Breast epithelium (tissue), 4 donors: ENCODE measurements around the gene NFKB1. TPM values are rescaled to one million over a fixed set of nuclear protein-coding genes. Genes with fewer than 3 reads are reported as not detected.

Experiments used
- DNase-seq, 2 donors: peaks; one replicate each; pipeline ENCODE4 v3.0.0-alpha.2; 2019; ENCODE audit warnings: low spot score in 2 of 2
- H3K27ac ChIP-seq, 2 donors: fragments of 200-600 bp; sonication (generic) in 1 of 2; one replicate each; pipeline ENCODE4 v1.5.1; 2016 to 2019; ENCODE audit warnings: mild to moderate bottlenecking in 1 of 2
- H3K27me3 ChIP-seq, 2 donors: fragments of 200-600 bp; sonication (generic) in 1 of 2; one replicate each; pipeline versions ENCODE4 v1.5.1 to v1.6.0; 2017 to 2019; ENCODE audit warnings: control low read depth in 1 of 2, mild to moderate bottlenecking in 1 of 2
- H3K36me3 ChIP-seq: fragments of 200-600 bp; one replicate; pipeline ENCODE4 v1.5.1; 2019
- H3K4me1 ChIP-seq, 2 donors: fragments of 200-600 bp; sonication (generic); one replicate each; pipeline ENCODE4 v1.5.1; 2016 to 2019; ENCODE audit warnings: control low read depth in 1 of 2
- H3K4me3 ChIP-seq, 3 donors: fragments of 200-600 bp; sonication (generic); 1 replicate in 2 of 3; 2 replicates in 1 of 3; pipeline ENCODE4 v1.5.1; 2016 to 2019; ENCODE audit warnings: mild to moderate bottlenecking in 3 of 3, moderate library complexity in 2 of 3
- H3K9me3 ChIP-seq, 2 donors: fragments of 200-600 bp; sonication (generic) in 1 of 2; one replicate each; pipeline ENCODE4 v1.5.1; 2016 to 2019; ENCODE audit warnings: control low read depth in 1 of 2
- POLR2A ChIP-seq: fragments of 450-650 bp; IDR thresholded peaks from one replicate; pipeline ENCODE4 v1.6.1; 2016; ENCODE audit warnings: antibody characterized with exemption, mild to moderate bottlenecking, moderate library complexity
- POLR2AphosphoS5 ChIP-seq, 3 donors: sonication (generic); formaldehyde crosslinking; IDR thresholded peaks; one replicate each; pipeline ENCODE4 v1.6.1; 2017; ENCODE audit warnings: antibody characterized with exemption in 3 of 3
- intact Hi-C: fragments of 100-400 bp; cut with DNase I; formaldehyde crosslinking; loops from one replicate; pipeline ENCODE4 v1.15.1; 2023; ENCODE audit warnings: low total_unique reads
- total RNA-seq, 3 donors: library from RNA; depleted of rRNA; stranded (reverse); fragments of >200 nt; gene quantifications; one replicate each; pipeline ENCODE4 v1.1.0, GENCODE V29; 2016
- TF ChIP-seq, protein P1 (sequence below), 3 donors: fragments of 450-650 bp; IDR thresholded peaks; one replicate each; pipeline ENCODE4 v1.5.1; 2016 to 2017; ENCODE audit warnings: antibody characterized with exemption in 3 of 3, mild to moderate bottlenecking in 3 of 3, moderate library complexity in 3 of 3

The NFKB1 gene
- total RNA-seq, 3 donors from 2014 or later, result 30.2 to 52.5 (median 42.6) TPM

DNA sequence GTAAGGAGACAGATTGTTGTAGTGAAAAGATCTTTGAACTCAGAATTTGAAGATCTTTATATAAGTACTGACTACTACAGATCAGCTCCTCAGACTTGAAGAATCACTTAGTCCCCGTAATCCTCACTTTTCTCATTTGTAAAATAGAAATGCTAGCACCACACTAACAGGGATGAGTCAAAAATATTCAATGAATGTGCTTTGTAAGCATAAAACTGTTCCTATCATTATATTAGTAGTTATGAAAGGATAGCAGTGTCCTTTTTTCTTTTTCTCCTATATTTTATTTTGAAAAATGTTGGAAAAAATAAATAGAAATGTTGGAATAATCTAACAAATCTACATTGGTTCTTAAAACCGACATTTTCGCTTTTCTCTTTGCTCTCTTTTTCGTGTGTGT is 25.4 kb downstream of the NFKB1 start:
- Histone ChIP-seq H3K4me3 (no peak overlapping the region), H3K36me3 (no peaks in the 10 kb centered on the region), H3K9me3 (no peaks in the 10 kb centered on the region), H3K4me1 (no peaks in the 10 kb centered on the region), H3K27ac (no peak overlapping the region), H3K27me3 (no peaks in the 10 kb centered on the region)
- DNase-seq, result no peak
- TF ChIP-seq POLR2AphosphoS5 (IDR thresholded peaks at IDR 0.05), result no peak
- TF ChIP-seq, protein P1, sequence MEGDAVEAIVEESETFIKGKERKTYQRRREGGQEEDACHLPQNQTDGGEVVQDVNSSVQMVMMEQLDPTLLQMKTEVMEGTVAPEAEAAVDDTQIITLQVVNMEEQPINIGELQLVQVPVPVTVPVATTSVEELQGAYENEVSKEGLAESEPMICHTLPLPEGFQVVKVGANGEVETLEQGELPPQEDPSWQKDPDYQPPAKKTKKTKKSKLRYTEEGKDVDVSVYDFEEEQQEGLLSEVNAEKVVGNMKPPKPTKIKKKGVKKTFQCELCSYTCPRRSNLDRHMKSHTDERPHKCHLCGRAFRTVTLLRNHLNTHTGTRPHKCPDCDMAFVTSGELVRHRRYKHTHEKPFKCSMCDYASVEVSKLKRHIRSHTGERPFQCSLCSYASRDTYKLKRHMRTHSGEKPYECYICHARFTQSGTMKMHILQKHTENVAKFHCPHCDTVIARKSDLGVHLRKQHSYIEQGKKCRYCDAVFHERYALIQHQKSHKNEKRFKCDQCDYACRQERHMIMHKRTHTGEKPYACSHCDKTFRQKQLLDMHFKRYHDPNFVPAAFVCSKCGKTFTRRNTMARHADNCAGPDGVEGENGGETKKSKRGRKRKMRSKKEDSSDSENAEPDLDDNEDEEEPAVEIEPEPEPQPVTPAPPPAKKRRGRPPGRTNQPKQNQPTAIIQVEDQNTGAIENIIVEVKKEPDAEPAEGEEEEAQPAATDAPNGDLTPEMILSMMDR (IDR thresholded peaks at IDR 0.05), result no peak
- TF ChIP-seq POLR2A, result no peak
- intact Hi-C loops, result no loop called here

DNA sequence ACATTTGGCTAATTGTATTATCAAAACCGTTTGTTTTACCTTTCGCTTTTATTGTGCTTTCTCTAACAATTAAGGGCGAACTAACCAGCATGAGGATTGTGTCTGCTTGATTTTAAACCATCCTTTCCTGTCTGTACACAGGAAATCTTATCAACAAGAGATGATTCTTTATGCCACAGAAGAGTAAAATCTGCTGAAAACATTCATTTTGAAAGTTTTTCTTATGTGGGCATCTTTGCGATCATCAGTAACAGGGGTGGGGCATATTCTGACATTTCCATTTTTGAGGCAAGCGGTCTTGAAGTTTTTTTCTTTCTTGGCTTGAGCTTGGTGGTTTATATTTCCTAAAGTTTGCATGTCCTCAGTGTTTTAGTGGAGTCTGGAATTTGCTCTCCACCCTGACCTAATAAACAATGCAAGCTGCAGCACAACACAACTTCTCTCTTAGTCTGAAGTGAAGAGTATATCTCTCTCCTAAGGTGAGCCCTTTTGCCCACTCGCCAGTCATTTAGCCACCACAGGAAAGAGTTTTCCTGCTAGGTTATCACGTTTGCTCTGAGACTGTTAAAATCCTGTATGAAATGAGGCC is 26.6 kb downstream of the NFKB1 start:
- Histone ChIP-seq H3K36me3 (no peaks in the 10 kb centered on the region), H3K4me1 (no peaks in the 10 kb centered on the region), H3K9me3 (no peaks in the 10 kb centered on the region), H3K4me3 (no peak overlapping the region), H3K27ac (no peak overlapping the region), H3K27me3 (no peaks in the 10 kb centered on the region)
- no peak for DNase-seq
- TF ChIP-seq, protein P1 (IDR thresholded peaks at IDR 0.05), result no peak
- TF ChIP-seq POLR2A, result no peak
- TF ChIP-seq POLR2AphosphoS5 (IDR thresholded peaks at IDR 0.05), result no peak
- intact Hi-C loops, result no loop called here

DNA sequence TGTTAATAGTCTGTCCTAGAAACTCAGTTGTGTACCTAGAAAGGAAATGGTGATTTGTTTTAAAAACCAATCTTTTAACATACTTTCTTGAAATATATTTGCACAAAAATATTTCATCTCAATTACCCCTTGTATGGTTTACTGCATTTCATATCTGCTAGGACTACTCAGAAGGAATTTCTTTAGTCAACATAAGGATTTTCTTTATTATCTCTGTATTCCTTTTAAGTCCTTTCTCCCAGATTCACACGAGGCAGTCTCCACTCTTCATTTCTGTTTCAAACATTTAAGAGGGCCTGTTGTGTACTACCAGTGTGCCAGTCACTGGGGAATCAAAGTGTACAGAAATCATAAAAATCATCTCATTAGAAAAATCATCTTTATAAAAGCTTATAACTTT is 28.8 kb downstream of the NFKB1 start:
- H3K4me3 ChIP-seq, result no peak overlapping the region
- H3K4me1 ChIP-seq, result no peaks in the 10 kb centered on the region
- no peak for DNase-seq
- TF ChIP-seq, protein P1 (IDR thresholded peaks at IDR 0.05), result no peak
- TF ChIP-seq POLR2AphosphoS5 (IDR thresholded peaks at IDR 0.05), result no peak
- no peak for TF ChIP-seq POLR2A
- no peak overlapping the region for H3K27ac ChIP-seq
- no peaks in the 10 kb centered on the region for H3K27me3 ChIP-seq
- intact Hi-C loops, result no loop called here
- H3K36me3 ChIP-seq, result no peaks in the 10 kb centered on the region
- no peaks in the 10 kb centered on the region for H3K9me3 ChIP-seq

DNA sequence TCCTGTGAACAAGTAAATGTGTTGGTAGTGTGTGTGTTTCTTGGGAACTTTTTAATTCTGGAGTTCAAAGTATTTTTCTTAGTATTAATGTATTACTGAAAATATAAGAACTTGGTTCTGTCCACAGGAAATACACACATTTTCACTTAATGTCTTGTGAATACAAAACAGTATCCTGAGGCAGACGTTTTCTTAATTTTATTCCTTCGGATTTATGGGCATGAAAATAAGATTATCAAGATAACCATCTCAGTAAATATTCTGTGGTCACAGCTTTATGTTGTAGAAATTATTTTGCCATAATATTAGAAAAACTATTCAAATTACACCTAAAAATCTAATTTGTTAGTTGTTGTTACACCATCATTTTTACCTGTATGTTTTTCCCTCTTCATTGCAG is 29.8 kb downstream of the NFKB1 start:
- Histone ChIP-seq H3K4me3 (no peak overlapping the region), H3K27me3 (no peaks in the 10 kb centered on the region), H3K4me1 (no peaks in the 10 kb centered on the region), H3K36me3 (no peaks in the 10 kb centered on the region), H3K9me3 (no peaks in the 10 kb centered on the region), H3K27ac (no peak overlapping the region)
- intact Hi-C loops, result no loop called here
- no peak for DNase-seq
- TF ChIP-seq POLR2A, result no peak
- TF ChIP-seq, protein P1 (IDR thresholded peaks at IDR 0.05), result no peak
- TF ChIP-seq POLR2AphosphoS5 (IDR thresholded peaks at IDR 0.05), result no peak

DNA sequence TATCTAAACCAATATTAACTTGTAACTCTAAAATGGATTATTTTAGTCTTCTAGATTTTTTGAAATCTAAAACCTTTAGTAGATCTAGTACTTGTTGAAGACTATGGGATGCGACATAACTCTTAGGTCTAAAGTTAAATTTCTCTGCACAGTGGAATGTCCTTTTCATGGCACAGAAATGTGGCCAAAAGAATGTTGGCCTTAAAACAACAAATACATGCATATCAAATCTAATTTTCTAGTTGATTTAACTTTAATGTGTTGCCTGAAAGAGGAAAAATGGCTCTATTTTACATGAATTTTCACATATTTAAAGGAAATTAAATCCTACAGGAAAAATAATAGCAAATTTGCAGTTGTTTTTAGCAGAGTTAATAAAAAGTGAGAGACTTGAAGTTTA is 30.3 kb downstream of the NFKB1 start:
- H3K4me3 ChIP-seq, result no peak overlapping the region
- no peaks in the 10 kb centered on the region for H3K4me1 ChIP-seq
- no peaks in the 10 kb centered on the region for H3K9me3 ChIP-seq
- H3K27me3 ChIP-seq, result no peaks in the 10 kb centered on the region
- no peak for DNase-seq
- no peak overlapping the region for H3K27ac ChIP-seq
- TF ChIP-seq POLR2AphosphoS5 (IDR thresholded peaks at IDR 0.05) (no peak), POLR2A (no peak)
- TF ChIP-seq, protein P1 (IDR thresholded peaks at IDR 0.05), result no peak
- intact Hi-C loops, result no loop called here
- H3K36me3 ChIP-seq, result no peaks in the 10 kb centered on the region
